ENCODE data around the gene KLRC1. TPM values are rescaled to one million over a fixed set of nuclear protein-coding genes. Genes with fewer than 3 reads are reported as not detected.
"Not testable (repeated sequence)": the region's sequence is repeated elsewhere in the genome, so short reads cannot be mapped to it uniquely, and the experiment has no call there.

Gene KLRC1
- polyA plus RNA-seq, 1 experiment: not detected

DNA sequence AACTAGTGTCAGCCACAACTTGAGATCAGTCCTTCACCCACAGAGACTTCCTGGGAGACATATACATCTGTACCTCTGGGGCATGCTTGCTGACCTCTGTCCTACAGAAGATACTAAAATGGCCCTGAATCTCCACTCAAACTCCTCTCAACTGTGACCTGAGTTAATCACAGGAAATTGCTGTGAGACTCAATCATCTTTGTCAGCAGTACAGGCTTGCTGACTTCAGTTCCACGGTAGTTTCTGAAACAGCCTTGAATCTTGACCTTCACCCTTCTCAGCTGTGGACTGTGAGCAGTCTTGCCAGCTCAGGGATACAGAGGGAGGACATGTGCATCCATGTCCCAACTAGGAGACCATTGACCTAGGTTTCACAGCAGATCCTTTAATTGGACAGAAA is 1.4 kb upstream of the KLRC1 start:
- no peaks in the 10 kb centered on the region for H3K36me3 ChIP-seq (ENCODE audit: control insufficient read depth, insufficient read depth, low read length)
- CTCF ChIA-PET: no interaction called here
- POLR2A ChIA-PET: no interaction called here
- no peak overlapping the region for H3K4me3 ChIP-seq (ENCODE audit: low read depth, low read length)
- no peaks in the 10 kb centered on the region for H3K27me3 ChIP-seq (ENCODE audit: control insufficient read depth, insufficient read depth, low read length)
- TF ChIP-seq, protein P1, sequence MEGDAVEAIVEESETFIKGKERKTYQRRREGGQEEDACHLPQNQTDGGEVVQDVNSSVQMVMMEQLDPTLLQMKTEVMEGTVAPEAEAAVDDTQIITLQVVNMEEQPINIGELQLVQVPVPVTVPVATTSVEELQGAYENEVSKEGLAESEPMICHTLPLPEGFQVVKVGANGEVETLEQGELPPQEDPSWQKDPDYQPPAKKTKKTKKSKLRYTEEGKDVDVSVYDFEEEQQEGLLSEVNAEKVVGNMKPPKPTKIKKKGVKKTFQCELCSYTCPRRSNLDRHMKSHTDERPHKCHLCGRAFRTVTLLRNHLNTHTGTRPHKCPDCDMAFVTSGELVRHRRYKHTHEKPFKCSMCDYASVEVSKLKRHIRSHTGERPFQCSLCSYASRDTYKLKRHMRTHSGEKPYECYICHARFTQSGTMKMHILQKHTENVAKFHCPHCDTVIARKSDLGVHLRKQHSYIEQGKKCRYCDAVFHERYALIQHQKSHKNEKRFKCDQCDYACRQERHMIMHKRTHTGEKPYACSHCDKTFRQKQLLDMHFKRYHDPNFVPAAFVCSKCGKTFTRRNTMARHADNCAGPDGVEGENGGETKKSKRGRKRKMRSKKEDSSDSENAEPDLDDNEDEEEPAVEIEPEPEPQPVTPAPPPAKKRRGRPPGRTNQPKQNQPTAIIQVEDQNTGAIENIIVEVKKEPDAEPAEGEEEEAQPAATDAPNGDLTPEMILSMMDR (IDR thresholded peaks at IDR 0.05; ENCODE audit: insufficient read depth, low read depth, low read length): no peak
- DNase-seq (ENCODE audit: low read depth): no peak

DNA sequence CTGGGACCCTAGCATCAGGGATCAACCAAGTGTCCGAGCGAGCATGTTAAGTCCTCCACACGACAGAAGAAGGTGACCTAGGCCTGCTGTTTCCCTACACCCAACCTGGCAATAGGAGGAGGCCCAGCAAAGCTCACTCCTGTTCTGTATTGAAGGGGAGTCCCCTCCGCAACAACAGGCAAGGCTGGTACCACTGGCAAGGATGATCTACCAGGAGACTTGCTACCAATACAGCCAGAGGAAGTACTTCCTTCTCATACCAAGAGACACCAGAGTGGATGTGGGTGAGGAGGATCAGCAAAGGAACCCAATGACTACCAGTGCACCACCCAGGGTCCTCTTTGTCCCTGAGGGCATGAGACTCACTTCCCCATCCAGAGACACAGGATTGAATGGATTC is 4.9 kb downstream of the KLRC1 start:
- no peak for DNase-seq (ENCODE audit: low read depth)
- ChIA-PET POLR2A (no interaction called here), CTCF (no interaction called here)
- H3K4me3 ChIP-seq (ENCODE audit: low read depth, low read length): no peak overlapping the region
- H3K27me3 ChIP-seq (ENCODE audit: control insufficient read depth, insufficient read depth, low read length): no peaks in the 10 kb centered on the region
- H3K36me3 ChIP-seq (ENCODE audit: control insufficient read depth, insufficient read depth, low read length): no peaks in the 10 kb centered on the region
- TF ChIP-seq, protein P1 (IDR thresholded peaks at IDR 0.05; ENCODE audit: insufficient read depth, low read depth, low read length): no peak

DNA sequence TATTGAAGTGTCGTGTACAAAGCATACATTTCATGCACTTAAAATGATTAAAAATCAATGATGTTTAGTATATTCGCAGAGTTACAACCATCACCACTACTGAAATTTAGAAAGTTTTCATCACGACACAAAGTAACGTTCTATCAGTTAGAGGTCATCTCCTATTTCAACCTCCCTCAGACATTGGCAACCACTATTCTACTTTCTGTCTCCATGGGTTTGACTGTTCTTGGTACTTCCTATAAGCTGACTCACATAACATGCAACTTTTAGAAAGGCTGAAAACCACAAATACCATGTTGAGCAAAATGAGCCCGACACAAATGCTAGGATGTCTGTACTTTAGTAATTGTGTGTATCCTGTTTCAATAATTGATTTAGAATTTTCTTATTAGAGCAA is 7.1 kb downstream of the KLRC1 start:
- DNase-seq (ENCODE audit: low read depth); POLR2A ChIA-PET; H3K4me3 ChIP-seq (ENCODE audit: low read depth, low read length); CTCF ChIA-PET; H3K36me3 ChIP-seq (ENCODE audit: control insufficient read depth, insufficient read depth, low read length); H3K27me3 ChIP-seq (ENCODE audit: control insufficient read depth, insufficient read depth, low read length): not testable (repeated sequence)

DNA sequence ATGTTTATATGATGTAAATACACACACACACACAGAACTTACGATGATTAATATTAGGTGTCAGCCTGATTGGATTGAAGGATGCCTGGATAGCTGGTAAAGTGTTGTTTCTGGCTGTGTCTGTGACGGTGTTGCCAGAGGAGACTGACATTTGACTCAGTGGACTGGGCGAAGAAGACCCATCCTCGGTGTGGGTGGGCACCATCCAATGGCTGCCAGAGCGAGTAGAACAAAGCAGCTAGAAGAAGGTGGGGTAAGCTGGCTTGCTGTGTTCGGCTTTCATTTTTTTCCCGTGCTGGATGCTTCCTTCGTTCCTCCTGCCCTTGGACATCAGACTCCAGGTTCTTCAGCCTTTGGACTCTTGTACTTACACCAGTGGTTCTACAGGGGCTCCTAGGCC is 12.0 kb downstream of the KLRC1 start:
- H3K36me3 ChIP-seq (ENCODE audit: control insufficient read depth, insufficient read depth, low read length); DNase-seq (ENCODE audit: low read depth); H3K4me3 ChIP-seq (ENCODE audit: low read depth, low read length); POLR2A ChIA-PET; CTCF ChIA-PET; H3K27me3 ChIP-seq (ENCODE audit: control insufficient read depth, insufficient read depth, low read length): not testable (repeated sequence)

DNA sequence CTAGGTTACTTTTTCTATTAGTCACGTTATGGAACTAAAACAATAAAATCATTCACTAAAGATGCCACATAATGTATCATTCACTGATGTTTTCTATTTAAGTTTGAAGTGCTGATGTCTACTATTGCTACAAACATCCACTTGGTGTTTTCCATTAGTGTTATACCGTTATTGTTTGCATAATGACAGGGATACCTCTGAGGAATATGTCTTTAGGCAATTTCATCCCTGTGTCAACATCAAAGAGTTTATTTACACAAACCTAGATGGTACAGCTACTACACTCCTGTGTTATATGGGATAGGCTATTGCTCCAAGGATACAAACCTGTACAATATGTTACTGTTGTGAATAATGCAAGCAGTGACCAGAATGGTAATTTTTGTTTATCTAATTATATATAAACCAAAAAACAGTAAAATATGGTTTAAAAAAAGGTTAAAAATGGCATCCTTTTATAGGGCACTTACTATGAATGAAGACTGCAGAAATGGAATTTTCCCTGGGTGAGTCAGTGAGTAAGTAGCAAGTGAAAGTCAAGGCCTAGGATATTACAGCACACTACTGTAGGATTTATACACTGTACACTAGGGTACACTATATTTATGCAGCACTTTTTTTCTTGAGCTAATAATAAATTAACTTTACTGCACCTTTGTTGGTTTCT is 13.4 kb downstream of the KLRC1 start:
- CTCF ChIA-PET, POLR2A ChIA-PET: not testable (repeated sequence)

DNA sequence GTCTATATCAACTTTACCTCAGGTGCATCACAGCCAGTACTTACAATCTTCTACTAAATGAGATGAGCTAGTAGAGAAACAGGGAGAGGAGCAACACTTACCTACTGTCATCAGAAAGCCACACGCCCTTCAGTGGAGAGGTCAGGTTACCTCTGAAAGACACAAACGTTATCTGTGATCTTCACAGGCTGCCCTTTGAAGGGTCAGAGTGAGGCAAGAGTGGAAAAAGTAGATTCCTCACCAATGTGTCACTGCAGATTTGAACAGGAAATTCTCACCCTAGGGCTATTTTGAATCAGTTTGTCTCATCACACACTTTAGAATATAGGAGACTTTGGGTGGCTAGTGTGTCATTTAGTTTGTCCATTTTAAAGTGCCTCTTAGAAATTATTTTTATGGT is 15.6 kb downstream of the KLRC1 start:
- H3K27me3 ChIP-seq (ENCODE audit: control insufficient read depth, insufficient read depth, low read length); H3K4me3 ChIP-seq (ENCODE audit: low read depth, low read length); POLR2A ChIA-PET; DNase-seq (ENCODE audit: low read depth); CTCF ChIA-PET; H3K36me3 ChIP-seq (ENCODE audit: control insufficient read depth, insufficient read depth, low read length): not testable (repeated sequence)

More for the DNA sequence above, 13.4 kb downstream of the KLRC1 start:
- not testable (repeated sequence) for H3K27me3 ChIP-seq (ENCODE audit: control insufficient read depth, insufficient read depth, low read length); H3K36me3 ChIP-seq (ENCODE audit: control insufficient read depth, insufficient read depth, low read length); H3K4me3 ChIP-seq (ENCODE audit: low read depth, low read length)
- DNase-seq (ENCODE audit: low read depth): peak; percentile 2

DNA sequence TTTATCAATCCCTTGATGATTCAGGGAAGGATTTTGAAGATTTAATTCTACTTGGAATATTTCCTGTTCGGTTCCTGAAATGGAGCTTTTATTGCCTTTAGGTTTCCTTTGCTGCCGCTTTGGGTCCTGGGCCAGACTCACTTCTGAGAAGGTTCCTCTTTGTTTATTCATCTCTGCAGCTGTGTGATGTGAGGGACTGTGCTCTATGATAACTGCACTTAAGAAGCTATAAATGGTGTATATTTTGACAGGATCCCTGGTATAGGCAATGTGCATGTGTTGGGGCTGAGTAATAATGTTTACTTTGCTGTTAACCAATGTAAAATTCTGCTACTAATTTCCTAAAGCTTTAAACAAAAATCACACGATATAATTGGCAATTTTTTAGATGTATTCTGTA is 17.4 kb downstream of the KLRC1 start, which contains the start of gene KLRC2:
Gene KLRC2, minus strand, starts transcription at position 195 of the 400 bp plus-strand sequence. Its CDS starts 24 bp downstream, at position 171.
- H3K36me3 ChIP-seq (ENCODE audit: control insufficient read depth, insufficient read depth, low read length); H3K4me3 ChIP-seq (ENCODE audit: low read depth, low read length); CTCF ChIA-PET; H3K27me3 ChIP-seq (ENCODE audit: control insufficient read depth, insufficient read depth, low read length); POLR2A ChIA-PET: not testable (repeated sequence)
- DNase-seq (ENCODE audit: low read depth): peak; percentile 4

DNA sequence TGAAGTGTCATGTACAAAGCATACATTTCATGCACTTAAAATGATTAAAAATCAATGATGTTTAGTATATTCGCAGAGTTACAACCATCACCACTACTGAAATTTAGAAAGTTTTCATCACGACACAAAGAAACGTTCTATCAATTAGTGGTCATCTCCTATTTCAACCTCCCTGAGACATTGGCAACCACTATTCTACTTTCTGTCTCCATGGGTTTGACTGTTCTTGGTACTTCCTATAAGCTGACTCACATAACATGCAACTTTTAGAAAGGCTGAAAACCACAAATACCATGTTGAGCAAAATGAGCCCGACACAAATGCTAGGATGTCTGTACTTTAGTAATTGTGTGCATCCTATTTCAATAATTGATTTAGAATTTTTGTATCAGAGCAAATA is 22.6 kb downstream of the KLRC1 start:
- H3K27me3 ChIP-seq (ENCODE audit: control insufficient read depth, insufficient read depth, low read length); H3K36me3 ChIP-seq (ENCODE audit: control insufficient read depth, insufficient read depth, low read length); DNase-seq (ENCODE audit: low read depth); CTCF ChIA-PET; POLR2A ChIA-PET; H3K4me3 ChIP-seq (ENCODE audit: low read depth, low read length): not testable (repeated sequence)

DNA sequence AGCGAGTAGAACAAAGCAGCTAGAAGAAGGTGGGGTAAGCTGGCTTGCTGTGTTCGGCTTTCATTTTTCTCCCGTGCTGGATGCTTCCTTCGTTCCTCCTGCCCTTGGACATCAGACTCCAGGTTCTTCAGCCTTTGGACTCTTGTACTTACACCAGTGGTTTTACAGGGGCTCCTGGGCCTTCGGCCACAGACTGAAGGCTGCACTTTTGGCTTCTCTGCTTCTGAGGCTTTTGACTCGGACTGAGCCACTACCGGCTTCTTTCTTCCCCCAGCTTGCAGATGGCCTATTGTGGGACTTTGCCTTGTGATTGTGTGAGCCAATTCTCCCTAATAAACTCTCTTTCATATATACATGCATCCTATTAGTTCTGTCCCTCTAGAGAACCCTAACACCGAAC is 27.2 kb downstream of the KLRC1 start:
- CTCF ChIA-PET; H3K4me3 ChIP-seq (ENCODE audit: low read depth, low read length); H3K27me3 ChIP-seq (ENCODE audit: control insufficient read depth, insufficient read depth, low read length); POLR2A ChIA-PET; H3K36me3 ChIP-seq (ENCODE audit: control insufficient read depth, insufficient read depth, low read length); DNase-seq (ENCODE audit: low read depth): not testable (repeated sequence)

DNA sequence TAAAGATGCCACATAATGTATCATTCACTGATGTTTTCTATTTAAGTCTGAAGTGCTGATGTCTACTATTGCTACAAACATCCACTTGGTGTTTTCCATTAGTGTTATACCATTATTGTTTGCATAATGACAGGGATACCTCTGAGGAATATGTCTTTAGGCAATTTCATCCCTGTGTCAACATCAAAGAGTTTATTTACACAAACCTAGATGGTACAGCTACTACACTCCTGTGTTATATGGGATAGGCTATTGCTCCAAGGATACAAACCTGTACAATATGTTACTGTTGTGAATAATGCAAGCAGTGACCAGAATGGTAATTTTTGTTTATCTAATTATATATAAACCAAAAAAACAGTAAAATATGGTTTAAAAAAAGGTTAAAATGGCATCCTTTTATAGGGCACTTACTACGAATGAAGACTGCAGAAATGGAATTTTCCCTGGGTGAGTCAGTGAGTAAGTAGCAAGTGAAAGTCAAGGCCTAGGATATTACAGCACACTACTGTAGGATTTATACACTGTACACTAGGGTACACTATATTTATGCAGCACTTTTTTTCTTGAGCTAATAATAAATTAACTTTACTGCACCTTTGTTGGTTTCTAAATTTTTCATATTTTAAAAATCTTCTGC is 28.8 kb downstream of the KLRC1 start:
- POLR2A ChIA-PET; H3K27me3 ChIP-seq (ENCODE audit: control insufficient read depth, insufficient read depth, low read length); DNase-seq (ENCODE audit: low read depth); CTCF ChIA-PET; H3K4me3 ChIP-seq (ENCODE audit: low read depth, low read length); H3K36me3 ChIP-seq (ENCODE audit: control insufficient read depth, insufficient read depth, low read length): not testable (repeated sequence)

DNA sequence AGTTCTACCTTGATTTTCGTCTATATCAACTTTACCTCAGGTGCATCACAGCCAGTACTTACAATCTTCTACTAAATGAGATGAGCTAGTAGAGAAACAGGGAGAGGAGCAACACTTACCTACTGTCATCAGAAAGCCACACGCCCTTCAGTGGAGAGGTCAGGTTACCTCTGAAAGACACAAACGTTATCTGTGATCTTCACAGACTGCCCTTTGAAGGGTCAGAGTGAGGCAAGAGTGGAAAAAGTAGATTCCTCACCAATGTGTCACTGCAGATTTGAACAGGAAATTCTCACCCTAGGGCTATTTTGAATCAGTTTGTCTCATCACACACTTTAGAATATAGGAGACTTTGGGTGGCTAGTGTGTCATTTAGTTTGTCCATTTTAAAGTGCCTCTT is 31.0 kb downstream of the KLRC1 start:
- H3K4me3 ChIP-seq (ENCODE audit: low read depth, low read length); H3K27me3 ChIP-seq (ENCODE audit: control insufficient read depth, insufficient read depth, low read length); POLR2A ChIA-PET; DNase-seq (ENCODE audit: low read depth); H3K36me3 ChIP-seq (ENCODE audit: control insufficient read depth, insufficient read depth, low read length); CTCF ChIA-PET: not testable (repeated sequence)

All from BJ (cell line).